Mammary epithelial cell (primary cell): ENCODE data around the gene SMARCD1.

Source experiments
- CTCF ChIP-seq, 2 donors: IDR thresholded peaks in 1 of 2; conservative IDR thresholded peaks in 1 of 2; 2 replicates each; pipeline ENCODE4 v1.5.1; 2011 to 2012; ENCODE audit warnings: inconsistent platforms in 2 of 2, low read length in 2 of 2, mild to moderate bottlenecking in 2 of 2, control low read depth in 1 of 2, low read depth in 1 of 2; ENCODE audit not compliant: insufficient read depth in 1 of 2; ENCODE audit errors: extremely low read depth in 1 of 2
- EZH2 ChIP-seq: IDR thresholded peaks from 2 replicates; pipeline ENCODE4 v1.6.1; 2012; ENCODE audit warnings: low read length, inconsistent platforms, borderline replicate concordance

- TF ChIP-seq CTCF (conservative IDR thresholded peaks at IDR 0.05 in 1 of 2, IDR thresholded peaks at IDR 0.05 in 1 of 2; ENCODE audit: extremely low read depth in 1 of 2, insufficient read depth in 1 of 2, low read depth in 1 of 2, low read length in 2 of 2) (no peak), EZH2 (no peak)
Measured at GRCh38 chr12:50050410-50051098, 34.6 kb upstream of the SMARCD1 start.
